Activated CD4-positive, alpha-beta memory T cell treated with anti-CD3 and anti-CD28 coated beads for 36 hours (primary cell): ENCODE measurements around the gene ATP11A. TPM values are rescaled to one million over a fixed set of nuclear protein-coding genes. Genes with fewer than 3 reads are reported as not detected.

Source experiments
- CTCF ChIA-PET: fragments of 350-600 bp; sonication (Branson Sonifier 250); formaldehyde crosslinking; loops from one replicate; lab custom pipeline; 2021; ENCODE audit warnings: antibody characterized with exemption, inconsistent platforms; lab: Charles Lee
- POLR2A ChIA-PET: fragments of 350-600 bp; sonication (Branson Sonifier 250); formaldehyde crosslinking; loops from one replicate; lab custom pipeline; 2021; ENCODE audit warnings: antibody characterized with exemption; lab: Charles Lee
- DNase-seq: peaks from one replicate; pipeline ENCODE4 v3.0.0-alpha.2; 2020
- H3K27ac Mint-ChIP-seq: one replicate; pipeline ENCODE4 v1.8.0; 2021; ENCODE audit warnings: mixed read lengths
- H3K27me3 Mint-ChIP-seq: one replicate; pipeline ENCODE4 v1.8.0; 2021; ENCODE audit warnings: mixed read lengths
- H3K36me3 Mint-ChIP-seq: one replicate; pipeline ENCODE4 v1.8.0; 2021; ENCODE audit warnings: mixed read lengths
- H3K4me1 Mint-ChIP-seq: one replicate; pipeline ENCODE4 v1.8.0; 2021; ENCODE audit warnings: low read depth, mixed read lengths
- H3K4me3 Mint-ChIP-seq: one replicate; pipeline ENCODE4 v1.8.0; 2021; ENCODE audit warnings: mild to moderate bottlenecking, mixed read lengths
- H3K9me3 Mint-ChIP-seq: one replicate; pipeline ENCODE4 v1.8.0; 2021; ENCODE audit warnings: mixed read lengths
- intact Hi-C: fragments of 100-400 bp; cut with micrococcal nuclease; formaldehyde crosslinking; loops from one replicate; pipeline ENCODE4 v1.15.1; 2023
- total RNA-seq, 2 experiments: library from RNA; stranded (reverse); gene quantifications; one replicate each; pipeline ENCODE4 v1.2.3, GENCODE V29; 2021

Gene ATP11A
- total RNA-seq, 2 experiments from 2014 or later = 36.6 to 38.7 TPM

DNA sequence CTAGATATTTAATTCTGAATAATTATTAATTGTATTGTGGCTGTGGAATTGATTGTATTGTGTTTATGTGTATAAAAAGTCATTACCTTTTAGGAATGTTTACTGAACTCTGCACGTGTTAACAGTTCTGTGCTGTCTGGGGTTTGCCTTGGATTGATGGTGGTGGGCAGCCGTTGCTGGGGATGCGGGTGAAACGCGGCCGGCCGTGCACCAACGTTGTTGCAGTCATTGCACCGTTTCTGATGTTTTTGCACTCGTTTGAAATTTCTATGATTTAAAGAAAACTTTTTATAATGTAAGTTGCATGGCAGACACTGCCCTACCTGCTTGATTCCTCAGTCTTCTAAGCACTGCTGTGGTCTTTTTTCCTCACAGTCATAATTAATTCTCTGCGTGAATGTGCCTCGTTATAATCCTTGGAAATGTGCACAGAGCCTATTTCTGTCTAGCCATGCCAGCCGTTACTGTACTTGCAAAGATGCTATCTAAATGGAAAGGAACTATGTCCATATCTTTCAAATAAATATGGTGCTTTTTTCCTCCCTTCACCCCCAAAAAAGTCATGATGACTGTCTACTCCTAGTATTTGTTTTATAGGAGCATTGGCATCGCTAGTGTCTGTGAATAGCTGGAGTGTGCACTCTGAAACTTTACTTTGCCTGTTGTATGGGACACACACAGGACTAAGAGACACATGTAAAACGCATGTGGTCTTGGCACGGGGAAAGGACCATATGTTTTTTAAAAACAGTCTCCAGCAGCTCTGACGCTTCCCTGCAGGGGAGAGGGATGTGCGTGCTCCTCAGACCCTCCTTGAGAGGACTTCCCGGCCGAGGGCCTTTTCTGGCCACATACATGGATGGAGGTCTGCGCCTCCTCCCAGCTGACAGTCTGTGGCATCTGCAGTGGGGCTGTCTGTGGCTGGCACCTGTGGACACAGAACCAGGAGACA lies 238.5 kb downstream of the ATP11A start:
- H3K4me3 Mint-ChIP-seq = no peak overlapping the region
- CTCF ChIA-PET = interaction anchor here (1.5 kb wide), 1 partner anchor 15 kb away, joined by 4 read pairs; no protein-coding TSS in a partner anchor
- H3K27me3 Mint-ChIP-seq = peaks cover 42% of the 10 kb centered on the region
- peaks cover 8% of the 10 kb centered on the region for H3K4me1 Mint-ChIP-seq
- no peaks in the 10 kb centered on the region for H3K36me3 Mint-ChIP-seq
- H3K27ac Mint-ChIP-seq = no peak overlapping the region
- intact Hi-C loops = no loop called here
- DNase-seq = no peak
- POLR2A ChIA-PET = no interaction called here
- H3K9me3 Mint-ChIP-seq = no peaks in the 10 kb centered on the region

DNA sequence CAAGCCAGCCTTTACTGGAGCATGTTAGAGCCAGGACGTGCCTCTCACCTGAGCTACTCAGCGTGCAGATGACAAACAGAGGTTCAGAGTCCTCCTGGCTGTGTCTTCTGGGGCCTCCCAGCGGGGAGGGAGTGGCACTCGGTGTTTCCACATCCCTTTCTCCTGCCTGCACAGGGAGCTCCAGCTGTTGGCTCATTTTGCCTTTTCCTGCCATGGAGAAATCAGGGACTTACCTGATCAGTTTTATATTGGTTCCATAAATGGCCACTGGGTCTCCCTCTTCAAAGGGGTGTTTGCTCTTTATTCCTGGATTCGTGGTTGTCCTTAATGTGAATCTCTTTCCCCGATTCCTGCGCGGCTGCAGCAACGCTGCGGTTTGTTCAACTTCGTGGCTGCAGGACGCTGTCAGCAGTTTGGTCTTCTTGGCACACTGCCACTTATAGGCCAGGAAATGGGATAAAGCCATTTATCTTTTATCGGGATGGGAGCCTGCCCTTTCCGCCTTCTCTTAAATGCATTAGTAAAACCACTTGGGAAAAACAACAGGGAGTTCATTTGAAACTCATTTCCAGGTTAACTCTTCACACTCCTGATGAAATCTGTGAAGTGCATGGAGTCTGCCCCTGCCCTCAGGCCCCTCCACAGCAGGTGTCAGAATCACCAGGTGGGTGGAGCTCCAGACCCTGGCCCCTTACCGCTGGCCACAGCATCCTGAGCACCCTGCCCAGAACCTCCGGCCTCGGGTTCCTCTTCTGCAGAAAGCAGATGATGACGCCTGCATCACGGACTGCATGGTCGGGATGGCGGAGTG lies 239.3 kb downstream of the ATP11A start:
- Mint-ChIP-seq H3K4me1 (peaks cover 8% of the 10 kb centered on the region), H3K4me3 (no peak overlapping the region), H3K27me3 (peaks cover 41% of the 10 kb centered on the region), H3K36me3 (no peaks in the 10 kb centered on the region), H3K27ac (no peak overlapping the region), H3K9me3 (no peaks in the 10 kb centered on the region)
- no peak for DNase-seq
- ChIA-PET POLR2A (no interaction called here), CTCF (interaction anchor here (1.5 kb wide), 1 partner anchor 14 kb away, joined by 4 read pairs; no protein-coding TSS in a partner anchor)
- intact Hi-C loops = no loop called here

DNA sequence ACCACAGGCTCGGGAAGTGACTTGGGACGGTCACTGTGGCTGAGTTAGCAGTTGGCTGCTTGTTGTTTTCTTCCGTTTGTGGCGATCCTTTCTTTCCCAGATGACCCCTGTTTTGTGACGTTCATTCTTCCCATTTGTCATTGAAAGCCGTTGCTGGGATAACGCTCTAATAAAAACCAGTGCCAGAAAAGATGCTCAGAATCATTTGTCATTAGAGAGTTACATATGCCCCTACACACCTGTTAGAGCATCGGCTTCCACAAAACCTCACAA lies 239.9 kb downstream of the ATP11A start:
- ChIA-PET CTCF (interaction anchor here (1.5 kb wide), 1 partner anchor 13 kb away, joined by 4 read pairs; no protein-coding TSS in a partner anchor), POLR2A (no interaction called here)
- Mint-ChIP-seq H3K9me3 (no peaks in the 10 kb centered on the region), H3K27me3 (peaks cover 41% of the 10 kb centered on the region), H3K4me3 (no peak overlapping the region), H3K27ac (no peak overlapping the region), H3K36me3 (no peaks in the 10 kb centered on the region), H3K4me1 (peaks cover 8% of the 10 kb centered on the region)
- DNase-seq = no peak
- intact Hi-C loops = no loop called here

- Mint-ChIP-seq H3K9me3 (no peaks in the 10 kb centered on the region), H3K36me3 (no peaks in the 10 kb centered on the region), H3K27ac (no peak overlapping the region), H3K4me3 (no peak overlapping the region), H3K4me1 (peaks cover 8% of the 10 kb centered on the region), H3K27me3 (peaks cover 41% of the 10 kb centered on the region)
- POLR2A ChIA-PET = no interaction called here
- intact Hi-C loops = no loop called here
- CTCF ChIA-PET = no interaction called here
- no peak for DNase-seq
Measured at GRCh38 chr13:112930192-112930591, 240.4 kb downstream of the ATP11A start.

DNA sequence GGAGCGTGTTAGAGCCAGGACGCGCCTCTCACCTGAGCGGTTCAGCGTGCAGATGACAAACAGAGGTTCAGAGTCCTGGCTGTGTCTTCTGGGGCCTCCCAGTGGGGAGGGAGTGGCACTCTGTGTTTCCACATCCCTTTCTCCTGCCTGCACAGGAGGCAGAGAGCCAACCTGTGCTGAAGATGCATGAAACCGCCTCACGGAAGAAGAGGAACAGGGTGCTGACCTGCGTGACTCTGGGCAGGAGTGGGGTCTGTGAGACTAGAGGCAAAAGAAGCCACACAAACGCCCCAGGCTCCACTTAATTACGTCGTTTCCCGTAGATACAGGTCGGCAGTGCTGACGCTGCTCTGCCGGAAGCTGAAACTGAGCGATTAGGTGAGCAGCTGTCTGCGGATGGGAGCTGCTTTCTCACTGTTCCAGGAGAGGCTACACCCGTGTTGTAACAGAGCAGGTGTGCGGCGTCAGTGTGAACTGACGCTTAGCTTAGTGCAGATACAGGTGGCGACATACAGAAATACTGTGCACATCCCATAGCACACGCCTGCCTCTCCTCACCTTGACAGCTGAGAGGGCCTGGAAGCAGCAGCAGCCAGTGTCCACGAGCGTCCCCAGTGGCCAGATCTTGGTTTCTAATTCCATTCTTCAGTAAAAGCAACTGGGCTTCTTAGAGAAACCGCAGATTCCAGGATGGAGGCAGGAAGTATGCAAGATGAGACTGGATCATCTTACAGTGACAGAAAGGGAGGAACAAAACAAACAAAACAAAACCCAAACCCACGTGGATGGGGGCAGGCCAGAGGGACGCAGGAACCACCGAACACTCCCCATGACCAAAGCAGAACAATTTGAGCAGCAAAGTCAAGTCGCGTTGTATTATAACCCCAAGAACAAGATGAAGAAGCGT lies 241.4 kb downstream of the ATP11A start:
- intact Hi-C loops = no loop called here
- no peaks in the 10 kb centered on the region for H3K36me3 Mint-ChIP-seq
- CTCF ChIA-PET = interaction anchor here (0.6 to 0.9 kb wide), 2 partner anchors 12 to 359 kb away, joined by 3 to 4 read pairs; no protein-coding TSS in a partner anchor
- H3K9me3 Mint-ChIP-seq = no peaks in the 10 kb centered on the region
- DNase-seq = no peak
- H3K4me1 Mint-ChIP-seq = peaks cover 8% of the 10 kb centered on the region
- no peak overlapping the region for H3K27ac Mint-ChIP-seq
- peaks cover 43% of the 10 kb centered on the region for H3K27me3 Mint-ChIP-seq
- POLR2A ChIA-PET = no interaction called here
- H3K4me3 Mint-ChIP-seq = no peak overlapping the region

- intact Hi-C loops = no loop called here
- Mint-ChIP-seq H3K9me3 (no peaks in the 10 kb centered on the region), H3K36me3 (no peaks in the 10 kb centered on the region), H3K27me3 (peaks cover 39% of the 10 kb centered on the region), H3K27ac (no peak overlapping the region), H3K4me3 (no peak overlapping the region), H3K4me1 (peaks cover 8% of the 10 kb centered on the region)
- DNase-seq = no peak
- ChIA-PET POLR2A (no interaction called here), CTCF (no interaction called here)
Measured at GRCh38 chr13:112932971-112933370, 243.1 kb downstream of the ATP11A start.

GRCh38 chr13:112933649-112934048 lies 243.8 kb downstream of the ATP11A start:
- intact Hi-C loops = no loop called here
- no peak overlapping the region for H3K27ac Mint-ChIP-seq
- ChIA-PET CTCF (no interaction called here), POLR2A (no interaction called here)
- H3K4me3 Mint-ChIP-seq = no peak overlapping the region
- no peaks in the 10 kb centered on the region for H3K9me3 Mint-ChIP-seq
- no peak for DNase-seq
- no peaks in the 10 kb centered on the region for H3K36me3 Mint-ChIP-seq
- peaks cover 35% of the 10 kb centered on the region for H3K27me3 Mint-ChIP-seq
- H3K4me1 Mint-ChIP-seq = peaks cover 8% of the 10 kb centered on the region

DNA sequence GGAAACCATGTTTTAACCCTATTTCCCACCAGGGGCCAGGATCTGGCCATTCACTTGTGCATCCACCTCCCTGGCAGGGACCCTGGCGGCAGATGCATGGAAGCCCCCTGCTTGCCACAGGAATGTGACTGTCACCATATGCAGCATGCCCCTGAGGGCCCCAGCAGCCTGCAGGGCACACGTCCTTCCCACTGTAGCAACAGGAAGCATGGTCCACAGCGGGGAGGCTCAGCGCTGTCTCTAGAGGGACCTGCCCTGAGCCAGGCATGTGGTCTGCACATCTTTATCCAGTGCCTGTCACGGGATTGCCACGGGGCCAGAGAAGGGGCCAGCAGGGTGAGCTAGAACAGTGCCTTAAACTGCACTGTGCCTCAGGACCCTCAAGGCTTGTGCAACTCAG lies 244.2 kb downstream of the ATP11A start:
- H3K27ac Mint-ChIP-seq = no peak overlapping the region
- ChIA-PET CTCF (no interaction called here), POLR2A (no interaction called here)
- H3K36me3 Mint-ChIP-seq = no peaks in the 10 kb centered on the region
- DNase-seq = no peak
- no peak overlapping the region for H3K4me3 Mint-ChIP-seq
- intact Hi-C loops = no loop called here
- H3K9me3 Mint-ChIP-seq = no peaks in the 10 kb centered on the region
- H3K27me3 Mint-ChIP-seq = peaks cover 33% of the 10 kb centered on the region
- peaks cover 7% of the 10 kb centered on the region for H3K4me1 Mint-ChIP-seq

Other genes with a start within 250 kb of the ATP11A start
- 10 to 100 TPM; 51.7 to 53.7 TPM for gene TUBGCP3, start 101.9 kb upstream of the ATP11A start, total RNA-seq